HG03159 (cell line): ENCODE data around the gene OR5T2.
"Not testable (repeated sequence)": the region's sequence is repeated elsewhere in the genome, so short reads cannot be mapped to it uniquely, and the experiment has no call there.

Source experiments
- ATAC-seq: cut with Tn5 transposase; IDR thresholded peaks from one replicate; pipeline ENCODE4 v1.9.1; 2021; ENCODE audit warnings: mild to moderate bottlenecking, moderate library complexity; ENCODE audit not compliant: unreplicated experiment

Gene OR5T2

DNA sequence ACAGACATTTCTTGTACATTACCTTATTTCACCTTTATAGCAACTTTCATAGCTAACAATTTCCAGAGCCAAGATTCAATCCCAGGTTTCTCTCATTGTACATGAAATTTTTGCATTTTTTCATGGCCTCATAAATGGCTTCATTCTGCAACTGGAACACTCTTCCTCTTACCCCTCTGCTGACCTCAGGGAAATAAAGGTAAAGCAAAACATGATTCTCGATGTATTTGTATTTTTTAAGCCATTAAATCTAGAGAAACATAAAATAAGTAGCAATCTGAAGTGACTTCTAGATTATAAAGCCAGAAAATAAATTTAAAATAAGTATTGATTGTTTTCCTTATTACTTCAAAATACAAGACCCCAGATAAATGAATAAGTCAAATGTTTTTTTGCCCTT, at the start of gene OR5T2:
OR5T2 (minus strand) TSS at position 101 of the 400 bp plus-strand sequence. CDS start 1,193 bp downstream, outside the sequence.
- ATAC-seq, result no peak

DNA sequence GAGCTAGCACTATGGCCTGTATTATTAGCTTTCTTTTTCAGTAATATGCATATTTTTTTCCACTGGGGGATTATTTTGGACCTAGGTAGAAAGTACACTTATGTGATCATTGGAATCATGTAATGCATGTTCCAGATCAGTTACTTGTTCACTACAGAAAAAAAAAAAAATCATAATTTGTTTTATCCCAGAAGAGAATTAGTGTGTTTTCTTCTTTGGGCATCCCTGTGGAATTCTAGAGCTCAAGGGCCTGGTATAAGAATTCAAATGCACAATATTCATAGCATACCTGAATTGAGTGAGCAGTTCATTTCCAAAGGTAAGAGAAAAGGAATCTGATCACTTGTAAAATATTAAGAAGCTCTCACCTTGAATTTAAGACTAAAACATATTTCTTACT, 39.8 kb upstream of the OR5T2 start, which contains the start of gene OR5T1:
OR5T1 (plus strand) TSS at position 301 of the 400 bp plus-strand sequence. CDS start 1,485 bp downstream, outside the sequence.
- no peak for ATAC-seq

GRCh38 chr11:56271092-56271491, 37.0 kb upstream of the OR5T2 start:
- no peak for ATAC-seq

DNA sequence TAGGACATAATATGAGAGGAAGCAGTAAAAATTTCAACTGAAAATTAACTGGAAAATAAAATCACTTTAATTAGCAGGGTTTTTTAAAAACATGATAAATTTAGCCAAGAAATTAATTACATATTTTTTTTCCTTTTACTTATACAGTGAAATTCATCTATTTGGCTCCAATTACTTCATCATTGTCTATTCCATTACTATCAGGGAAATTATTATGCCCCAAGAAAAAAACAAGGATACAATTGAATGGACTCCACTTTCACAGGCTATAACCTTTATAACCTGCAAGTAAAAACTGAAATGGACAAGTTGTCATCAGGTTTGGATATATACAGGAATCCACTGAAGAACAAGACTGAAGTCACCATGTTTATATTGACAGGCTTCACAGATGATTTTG, 17.9 kb upstream of the OR5T2 start, which contains the start of gene OR5T3:
OR5T3 (plus strand) TSS at position 301 of the 400 bp plus-strand sequence; CDS start at position 301, 0 bp downstream.
- no peak for ATAC-seq

GRCh38 chr11:56219735-56220134, 14.3 kb downstream of the OR5T2 start:
- ATAC-seq, result not testable (repeated sequence)

GRCh38 chr11:56214537-56214936, 19.5 kb downstream of the OR5T2 start:
- no peak for ATAC-seq

DNA sequence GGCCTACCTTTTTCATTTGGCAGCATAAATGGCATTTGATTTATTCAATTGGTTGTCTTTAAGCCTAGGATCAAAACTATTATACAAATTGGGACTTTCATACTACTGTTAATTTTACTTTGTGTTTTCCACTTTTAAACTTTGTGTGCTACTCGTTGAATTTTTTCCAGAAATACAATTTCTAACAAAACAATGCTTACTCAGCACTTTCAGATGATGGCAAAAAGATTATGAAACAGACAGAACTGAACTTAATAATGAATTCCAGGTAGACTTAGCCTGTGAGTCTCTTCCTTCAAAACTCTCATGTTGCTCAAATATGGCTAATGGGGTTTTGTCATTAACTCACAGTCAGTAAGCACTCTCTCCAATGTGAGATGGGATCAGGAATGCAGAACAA, 26.3 kb downstream of the OR5T2 start:
- no peak for ATAC-seq

- ATAC-seq, result no peak
Measured at GRCh38 chr11:56197367-56197766, 36.7 kb downstream of the OR5T2 start.

DNA sequence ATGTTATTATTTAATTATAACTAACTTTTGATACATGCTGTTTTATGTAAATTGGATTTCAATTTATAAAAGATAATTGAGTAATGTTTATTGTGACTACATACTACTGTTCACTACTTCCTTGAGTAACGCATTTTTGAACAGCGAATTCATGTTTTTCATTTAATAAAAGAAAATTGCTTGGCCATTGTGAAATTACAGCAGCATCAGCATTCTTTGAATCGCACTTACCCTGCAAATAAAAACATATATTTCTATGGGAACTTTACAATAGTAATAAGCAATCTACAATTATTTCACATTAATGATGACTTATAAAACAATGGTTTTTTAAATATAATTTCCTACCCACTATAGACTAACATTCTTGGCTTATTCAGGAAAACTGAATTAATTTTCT, 37.4 kb downstream of the OR5T2 start:
- ATAC-seq, result no peak

- no peak for ATAC-seq
Measured at GRCh38 chr11:56188602-56189001, 45.5 kb downstream of the OR5T2 start.

DNA sequence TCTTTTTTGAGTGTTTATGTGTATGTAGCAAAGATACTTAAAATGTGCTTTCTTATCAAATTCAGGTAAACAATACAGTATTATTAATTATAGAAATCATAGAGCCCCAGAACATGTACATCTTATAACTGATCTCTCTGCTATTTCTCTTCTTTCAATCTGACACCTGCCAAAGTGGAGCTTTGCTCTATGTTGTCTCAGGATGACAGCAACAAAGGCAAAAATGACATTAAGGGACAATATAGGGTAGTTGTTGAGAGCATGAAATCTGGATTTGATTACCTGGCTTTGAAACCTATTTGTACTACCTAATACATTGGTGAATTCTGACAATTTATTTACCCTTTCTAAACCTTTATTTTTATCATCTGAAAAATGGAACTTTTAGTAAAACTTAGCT, 50.6 kb downstream of the OR5T2 start:
- ATAC-seq, result no peak
